K562 (cell line): ENCODE results near the gene ASPRV1. TPM values are rescaled to one million over a fixed set of nuclear protein-coding genes. Genes with fewer than 3 reads are reported as not detected.

Source experiments
- ARID4B ChIP-seq: sonication (generic); formaldehyde crosslinking; IDR thresholded peaks from 2 replicates; pipeline ENCODE4 v1.8.0; 2022; ENCODE audit warnings: mild to moderate bottlenecking, missing genetic modification reagents
- DMBX1 ChIP-seq: fragments of 250-450 bp; sonication (Bioruptor Pico); IDR thresholded peaks from 2 replicates; pipeline ENCODE4 v1.8.0; 2022; ENCODE audit warnings: inconsistent platforms, mild to moderate bottlenecking, moderate library complexity, borderline replicate concordance
- DNMT1 ChIP-seq: fragments of 450-650 bp; IDR thresholded peaks from 2 replicates; pipeline ENCODE4 v1.6.1; 2016; ENCODE audit warnings: antibody characterized with exemption, mild to moderate bottlenecking
- E2F3 ChIP-seq: fragments of 250-450 bp; sonication (Bioruptor Pico); IDR thresholded peaks from 2 replicates; pipeline ENCODE4 v1.4.0; 2020; ENCODE audit warnings: mild to moderate bottlenecking
- FOXO4 ChIP-seq: fragments of 450-650 bp; formaldehyde crosslinking; IDR thresholded peaks from 2 replicates; pipeline ENCODE4 v1.4.0; 2020; ENCODE audit warnings: mild to moderate bottlenecking, moderate library complexity
- HDAC2 ChIP-seq: fragments of 450-650 bp; IDR thresholded peaks from 2 replicates; pipeline ENCODE4 v1.6.1; 2016; ENCODE audit warnings: mild to moderate bottlenecking
- RBM25 ChIP-seq: fragments of 200-400 bp; formaldehyde crosslinking; IDR thresholded peaks from 2 replicates; pipeline ENCODE4 v1.6.1; 2018; ENCODE audit warnings: low read length, low read depth, moderate library complexity; ENCODE audit not compliant: severe bottlenecking
- THRA ChIP-seq: fragments of 450-650 bp; IDR thresholded peaks from 2 replicates; pipeline ENCODE4 v1.6.1; 2017; ENCODE audit warnings: mild to moderate bottlenecking, moderate library complexity
- ZBTB43 ChIP-seq: sonication (generic); formaldehyde crosslinking; IDR thresholded peaks from 2 replicates; pipeline ENCODE4 v1.8.0; 2023; ENCODE audit warnings: mild to moderate bottlenecking, missing genetic modification reagents
- ZNF347 ChIP-seq: fragments of 450-650 bp; formaldehyde crosslinking; IDR thresholded peaks from 2 replicates; pipeline ENCODE4 v1.4.0; 2020; ENCODE audit warnings: low read depth, mild to moderate bottlenecking, moderate library complexity
- ZNF518B ChIP-seq: fragments of 250-450 bp; sonication (Bioruptor Pico); IDR thresholded peaks from 2 replicates; pipeline ENCODE4 v1.5.0; 2021; ENCODE audit warnings: mild to moderate bottlenecking, moderate library complexity
- ZNF766 ChIP-seq: fragments of 200-800 bp; sonication (Bioruptor generic); conservative IDR thresholded peaks from 2 replicates; pipeline ENCODE4 v1.6.1; 2016; ENCODE audit warnings: missing genetic modification characterization, missing compliant biosample characterization
- polyA plus RNA-seq, 8 experiments: library from polyadenylated mRNA; depleted of rRNA in 4 of 8; stranded (reverse) in 5 of 8; unstranded in 3 of 8; fragments of >200 nt; fragmentation: Nextera tagmentation in 2 of 8; fragmentation: Illumina TruSeq in 1 of 8; extraction: Ambion mirVana in 2 of 8; extraction: Trizol in 1 of 8; gene quantifications; 2 replicates each; pipeline versions ENCODE4 v1.2.1 to v1.2.3, GENCODE V29; 2011 to 2014; ENCODE audit warnings: inconsistent platforms in 1 of 8, missing spikeins in 1 of 8
- total RNA-seq, 7 experiments: library from RNA; depleted of rRNA in 6 of 7; stranded (reverse); fragments of >200 nt in 6 of 7; fragmentation: Illumina TruSeq in 2 of 7; extraction: Trizol in 2 of 7; gene quantifications; 2 replicates each; pipeline versions ENCODE4 v1.2.1 to v1.2.3, GENCODE V29; 2011 to 2021; ENCODE audit warnings: low replicate concordance in 1 of 7

ASPRV1 gene
- total and polyA plus RNA-seq, 9 of the 15 experiments (the other 6 are each of a cell fraction or from before 2014, with no cell fraction given): 0.17 to 0.72 (median 0.47) TPM; not detected in 1

GRCh38 chr2:69946351-69947324 is 14.8 kb downstream of the ASPRV1 start (continued):
- peak; percentile 8 for TF ChIP-seq FOXO4
- 0 out of 2 replicates have a peak, but pooled peaks have one; percentile 2 for TF ChIP-seq ZNF347 (CRISPR knock-in tag)
- no peak for TF ChIP-seq ZNF766 (CRISPR knock-in tag)
- 0 out of 2 replicates have a peak, but pooled peaks have one; percentile 23 for TF ChIP-seq HDAC2
- no peak for TF ChIP-seq ARID4B (CRISPR knock-in tag)
- peak; percentile 82 for TF ChIP-seq DMBX1 (CRISPR knock-in tag)
- no peak for TF ChIP-seq ZNF518B (CRISPR knock-in tag)
- no peak for TF ChIP-seq E2F3
- no peak for TF ChIP-seq RBM25
- TF ChIP-seq ZBTB43 (CRISPR knock-in tag): no peak
- no peak for TF ChIP-seq DNMT1
- TF ChIP-seq THRA: no peak
